NCI-H345 treated with DMSO at 0.1 percent for 48 hours (cell line): ENCODE data around the gene CEPT1.

Source experiments
- DNase-seq: peaks from one replicate; lab custom pipeline; 2025; ENCODE audit not compliant: unreplicated experiment; lab: John Stamatoyannopoulos, UW

Gene CEPT1

DNA sequence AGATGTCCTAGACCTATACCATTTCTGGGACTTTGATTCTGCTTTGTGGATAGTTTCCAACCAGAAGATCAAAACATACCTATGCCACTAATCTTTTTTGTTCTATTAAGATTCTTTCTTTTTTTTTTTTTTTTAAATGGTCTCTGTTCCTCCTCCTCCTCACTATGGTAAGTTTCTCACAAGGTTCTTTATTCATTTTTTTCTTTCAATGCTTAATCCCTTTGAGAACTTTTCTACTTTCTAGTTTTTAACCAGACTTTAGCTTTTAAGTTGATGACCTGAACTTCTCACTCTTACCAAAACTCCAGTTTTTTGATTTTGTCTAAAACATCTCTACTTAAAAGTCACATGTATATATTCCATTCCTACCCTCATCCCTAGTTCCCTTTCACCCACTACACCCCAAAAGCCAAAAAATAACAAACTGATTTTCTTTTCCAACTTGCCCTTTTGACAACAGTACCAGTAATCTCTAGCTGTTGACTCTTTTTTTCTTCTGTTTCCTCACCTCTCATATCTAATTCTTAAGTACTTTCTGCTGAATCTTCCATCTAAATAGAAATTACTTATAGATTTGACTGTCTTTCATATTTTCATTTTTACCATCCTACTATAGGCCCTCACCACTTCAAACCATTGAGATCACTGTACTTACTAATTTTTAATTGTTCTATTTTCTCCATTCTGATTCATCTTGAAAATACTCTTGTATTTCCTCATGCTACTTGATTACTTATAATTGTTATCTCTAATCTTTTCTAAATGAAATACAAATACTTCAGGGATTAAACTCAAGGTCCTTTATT, 6.1 kb downstream of the CEPT1 start:
- no peak for DNase-seq

DNA sequence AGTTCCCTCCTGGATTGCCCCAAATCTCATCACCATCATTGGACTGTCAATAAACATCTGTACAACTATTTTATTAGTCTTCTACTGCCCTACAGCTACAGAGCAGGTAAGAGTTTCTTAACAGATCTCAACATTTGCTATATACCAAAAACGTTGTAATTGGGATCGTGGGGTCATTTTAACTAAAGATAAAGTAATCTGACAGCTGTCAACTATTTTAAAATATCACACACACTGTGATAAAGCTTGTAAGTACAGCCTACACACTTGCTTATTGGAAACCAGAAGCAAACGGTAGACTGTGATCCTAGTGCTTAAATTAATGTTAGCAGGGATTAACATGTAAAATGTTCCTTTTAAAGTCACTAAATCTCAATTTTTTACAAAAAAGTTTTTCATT, 7.9 kb downstream of the CEPT1 start:
- DNase-seq: no peak

DNA sequence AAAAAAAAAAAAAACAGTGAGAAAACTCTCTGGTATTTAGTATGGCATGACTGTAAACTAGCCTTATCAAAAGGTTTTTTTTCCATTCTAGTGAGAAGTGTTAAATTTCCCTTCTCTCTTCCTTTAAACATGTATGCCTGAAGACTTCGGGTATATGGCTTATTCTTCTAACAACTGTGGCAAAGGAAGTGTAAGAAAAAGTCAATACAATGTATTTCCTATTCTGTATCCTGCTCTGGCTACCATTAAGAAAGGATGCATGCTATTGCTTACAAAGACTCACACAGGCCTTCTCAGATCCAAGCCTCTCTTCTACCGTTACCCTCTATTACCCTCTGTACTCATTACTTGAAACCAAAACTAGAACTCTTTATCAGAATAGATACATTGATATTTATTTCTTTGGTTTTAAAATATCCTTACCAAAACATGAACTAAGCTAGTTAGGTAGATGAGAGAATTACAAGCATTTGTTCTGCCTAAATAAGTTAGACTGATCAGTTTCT, 8.4 kb downstream of the CEPT1 start:
- no peak for DNase-seq

DNA sequence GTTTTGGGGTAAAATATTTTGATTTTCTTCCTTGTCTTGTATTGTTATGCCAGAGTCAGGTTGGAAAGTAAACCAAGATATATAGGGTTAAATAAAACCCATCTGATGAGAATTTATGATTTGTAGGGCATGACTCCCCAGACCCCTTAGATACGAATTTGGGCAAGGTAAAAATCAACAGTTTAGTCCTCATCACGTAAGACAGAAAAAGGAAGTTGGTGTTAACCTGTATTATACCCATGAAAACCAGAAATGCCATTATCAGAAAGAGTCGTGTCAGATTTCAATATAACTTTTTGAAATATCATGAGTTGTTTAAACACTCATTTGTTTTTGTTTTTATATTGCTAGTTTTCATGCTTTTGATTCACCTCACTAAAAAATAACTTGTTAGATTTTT, 11.8 kb downstream of the CEPT1 start:
- DNase-seq: no peak

DNA sequence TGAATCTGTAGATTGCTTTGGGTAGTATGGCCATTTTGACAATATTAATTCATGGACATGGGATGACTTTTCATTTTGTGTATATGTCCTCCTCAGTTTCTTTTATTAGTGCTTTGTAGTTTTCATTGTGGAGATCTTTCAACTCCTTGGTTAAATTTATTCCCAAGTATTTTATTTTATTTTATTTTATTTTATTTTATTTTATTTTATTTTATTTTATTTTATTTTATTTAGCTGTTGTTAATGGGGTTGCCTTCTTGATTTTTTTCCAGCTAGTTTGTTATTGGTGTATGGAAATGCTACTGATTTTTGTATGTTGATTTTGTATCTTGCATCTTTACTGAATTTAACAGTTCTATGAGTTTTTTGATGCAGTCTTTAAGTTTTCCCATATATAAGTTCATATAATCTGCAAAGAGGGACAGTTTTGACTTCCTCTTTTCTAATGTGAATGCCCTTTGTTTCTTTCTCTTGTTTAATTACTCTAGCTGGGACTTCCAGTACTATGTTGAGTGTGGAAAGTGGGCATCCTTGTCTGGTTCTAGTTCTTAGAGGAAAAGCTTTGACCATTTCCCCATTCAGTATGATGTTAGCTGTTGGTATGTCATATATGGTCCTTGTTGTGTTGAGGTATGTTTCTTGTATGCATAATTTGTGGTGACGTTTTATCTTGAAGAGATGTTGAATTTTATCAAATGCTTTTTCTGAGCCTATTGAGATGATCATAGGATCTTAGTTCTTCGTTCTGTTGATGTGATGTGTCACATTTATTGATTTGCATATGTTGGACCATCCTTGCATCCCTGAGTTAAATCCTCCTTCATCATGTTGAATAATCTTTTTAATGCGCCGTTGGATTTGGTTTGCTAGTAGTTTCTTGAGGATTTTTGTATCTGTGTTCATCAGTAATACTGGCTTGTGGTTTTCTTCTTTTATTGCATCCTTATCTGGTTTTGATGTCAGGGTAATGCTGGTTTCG, 14.3 kb downstream of the CEPT1 start:
- no peak for DNase-seq

DNA sequence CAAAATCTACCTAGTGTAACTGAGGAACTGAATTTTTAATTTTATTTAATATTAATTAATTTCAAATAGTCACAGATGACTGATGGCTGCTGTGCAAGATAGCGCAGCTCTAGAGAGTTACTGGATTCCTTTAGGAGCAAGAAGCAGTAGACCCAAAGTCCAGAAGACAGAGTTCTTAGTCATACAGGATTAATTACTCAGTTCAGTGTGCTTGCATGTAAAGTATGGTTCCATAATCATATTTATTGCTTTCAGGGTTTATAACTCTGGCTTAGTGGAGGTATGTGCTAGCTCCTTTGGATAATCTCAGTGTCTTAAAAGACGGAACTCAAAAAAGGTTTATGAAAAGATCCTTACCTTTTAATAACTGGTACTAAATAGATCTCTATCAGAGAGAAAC, 17.4 kb downstream of the CEPT1 start:
- no peak for DNase-seq

DNA sequence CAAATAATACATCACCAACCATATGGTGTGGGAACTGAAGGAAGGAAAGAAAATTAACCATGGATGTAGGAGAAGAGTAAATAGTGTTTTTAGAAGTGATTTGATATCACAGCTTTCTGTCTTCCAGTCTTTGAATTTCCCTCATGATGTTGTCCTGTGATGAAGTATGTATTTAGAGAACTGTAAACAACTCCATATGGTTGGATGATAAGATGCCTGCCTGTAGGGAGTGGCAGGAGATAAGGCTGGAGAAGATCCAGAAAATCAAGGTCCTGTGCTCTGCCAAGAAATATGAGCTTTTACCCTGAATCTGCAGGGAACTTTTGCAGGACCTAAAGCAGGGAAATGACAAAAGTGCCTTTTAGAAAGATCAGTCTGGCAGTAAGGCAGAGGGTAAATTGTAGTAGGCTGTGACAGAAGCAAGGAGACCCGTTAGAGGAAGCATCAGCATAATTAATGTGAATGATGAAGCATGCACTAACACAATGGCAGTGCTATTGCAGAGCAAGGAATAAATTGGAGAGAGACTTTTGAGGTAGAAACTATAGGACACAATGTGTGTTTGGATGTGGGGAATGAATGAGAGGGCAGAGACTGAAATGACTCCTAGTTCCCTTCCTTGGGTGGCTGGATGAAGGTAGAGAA, 21.9 kb downstream of the CEPT1 start:
- DNase-seq: no peak

DNA sequence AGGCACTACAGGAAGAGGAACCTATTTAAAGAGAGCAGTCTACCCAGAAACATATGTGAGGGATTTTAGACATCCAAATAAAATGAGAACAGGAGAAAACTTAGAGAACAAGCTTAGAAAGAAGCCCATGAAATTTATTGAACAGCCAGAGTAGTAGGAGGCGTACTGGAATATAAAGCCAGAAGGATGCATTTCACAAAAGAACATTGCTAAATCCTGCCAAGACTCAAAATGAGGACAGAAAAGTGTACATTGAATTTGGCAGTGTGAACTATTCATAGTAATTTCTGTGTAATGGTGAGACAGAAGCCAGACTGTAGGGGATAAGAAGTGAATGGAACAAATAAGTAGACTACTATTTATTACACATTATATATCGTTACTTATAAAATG, 22.5 kb downstream of the CEPT1 start:
- no peak for DNase-seq

DNA sequence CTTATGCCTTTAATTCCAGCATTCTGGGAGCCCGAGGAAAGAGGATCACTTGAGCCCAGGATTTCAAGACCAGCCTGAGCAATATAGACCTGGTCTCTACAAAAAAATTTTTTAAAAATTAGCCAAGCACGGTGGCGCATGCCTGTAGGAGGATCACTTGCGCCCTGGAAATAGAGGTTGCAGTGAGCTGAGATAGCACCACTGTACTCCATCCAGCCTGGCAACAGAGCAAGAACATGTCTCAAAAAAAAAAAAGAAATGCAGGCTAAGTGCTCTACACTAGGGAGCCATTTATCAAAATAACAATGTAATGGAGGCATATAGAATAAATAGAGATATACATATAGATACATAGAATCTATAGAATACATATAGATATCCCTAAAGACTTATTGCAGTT, 23.3 kb downstream of the CEPT1 start:
- DNase-seq: no peak

DNA sequence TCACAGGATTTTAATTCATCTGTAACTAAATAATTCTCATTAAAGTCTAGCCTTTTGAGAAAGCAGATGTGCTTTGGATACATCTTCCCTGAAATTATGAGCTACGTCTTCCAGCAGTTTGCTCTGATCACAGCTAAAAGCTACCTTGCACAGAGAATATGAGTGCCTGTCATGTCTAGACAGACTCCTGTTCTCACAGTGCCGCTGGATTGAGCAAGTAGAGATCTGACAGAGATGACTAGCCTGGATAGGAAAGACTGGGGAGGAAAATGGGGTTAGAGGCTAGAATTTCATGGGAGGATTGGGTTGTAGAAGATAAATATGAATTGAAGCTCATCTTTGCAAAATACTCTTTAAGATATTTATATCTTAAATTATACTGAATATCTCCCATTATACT, 24.1 kb downstream of the CEPT1 start:
- DNase-seq: no peak

DNA sequence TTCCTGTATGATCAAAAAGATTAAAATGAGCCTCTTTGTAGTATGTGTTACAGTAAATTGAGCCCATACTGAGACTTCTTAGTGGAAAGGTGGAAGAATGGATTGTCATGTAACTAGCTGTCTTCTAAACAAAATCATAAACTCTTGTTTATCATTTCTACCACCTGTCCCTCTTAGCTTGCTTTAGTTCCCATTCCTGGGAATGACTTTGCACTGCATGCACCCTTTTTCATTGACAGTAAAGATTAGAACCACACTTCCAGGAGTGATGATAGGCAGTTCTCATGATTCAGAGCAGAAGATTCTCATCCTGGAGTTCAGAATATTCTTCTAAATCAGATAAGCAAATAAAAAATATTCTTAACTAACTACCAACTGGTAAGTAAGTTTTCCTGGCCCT, 32.4 kb downstream of the CEPT1 start:
- DNase-seq: no peak

DNA sequence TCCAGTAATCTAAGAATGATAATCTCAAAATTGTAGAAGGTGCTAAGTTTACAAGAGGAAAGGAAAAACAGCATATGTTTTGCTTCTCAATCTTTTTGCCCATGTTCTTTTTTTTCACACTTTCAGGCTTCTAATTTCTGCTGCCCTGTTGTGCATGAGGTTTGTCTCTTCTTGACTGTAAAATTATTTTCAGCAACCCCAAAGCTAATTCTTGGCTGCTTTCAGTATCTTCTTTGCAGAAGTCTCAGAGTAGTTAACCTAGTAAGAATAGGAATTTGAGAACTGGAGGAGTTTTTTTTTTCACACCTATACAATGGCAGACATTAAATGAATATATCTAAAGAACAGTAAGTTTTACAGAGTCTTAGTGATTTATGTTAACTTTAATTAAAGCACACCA, 34.0 kb downstream of the CEPT1 start:
- DNase-seq: no peak

DNA sequence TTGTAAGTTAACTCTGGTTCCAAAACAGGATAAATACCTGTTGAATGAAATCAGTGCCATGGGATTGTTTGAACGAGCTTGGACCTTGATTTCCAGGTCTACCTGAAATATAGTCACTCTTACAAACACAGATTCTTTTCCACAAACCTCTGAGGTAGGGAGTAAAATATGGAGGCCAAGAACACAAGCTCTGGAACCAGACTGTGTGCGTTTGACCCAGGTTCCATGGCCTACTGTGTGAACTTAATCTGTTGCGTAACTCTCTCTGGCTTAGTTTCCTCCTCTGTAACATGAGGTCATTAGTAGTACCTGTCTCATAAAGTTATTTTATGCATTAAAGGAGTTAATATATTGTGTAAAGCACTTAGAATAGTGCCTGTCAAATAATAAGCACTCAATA, 35.3 kb downstream of the CEPT1 start:
- no peak for DNase-seq

DNA sequence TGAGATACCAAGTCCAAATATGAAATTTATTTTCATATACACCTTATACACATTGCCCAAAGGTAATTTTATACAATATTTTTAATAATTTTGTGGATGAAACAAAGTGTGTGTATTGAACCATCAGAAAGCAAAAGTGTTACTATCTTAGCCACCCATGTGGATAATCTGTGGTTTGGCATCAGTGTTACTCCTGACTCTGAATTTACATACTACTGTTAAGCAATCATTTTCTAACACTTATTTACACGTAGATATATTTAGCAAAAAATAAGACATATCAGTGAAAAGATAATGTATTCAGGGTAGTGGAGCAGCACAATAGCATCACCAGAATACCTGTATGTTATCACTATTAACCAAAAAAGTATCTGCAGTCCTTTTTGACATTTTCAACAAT, 36.7 kb downstream of the CEPT1 start:
- DNase-seq: no peak

DNA sequence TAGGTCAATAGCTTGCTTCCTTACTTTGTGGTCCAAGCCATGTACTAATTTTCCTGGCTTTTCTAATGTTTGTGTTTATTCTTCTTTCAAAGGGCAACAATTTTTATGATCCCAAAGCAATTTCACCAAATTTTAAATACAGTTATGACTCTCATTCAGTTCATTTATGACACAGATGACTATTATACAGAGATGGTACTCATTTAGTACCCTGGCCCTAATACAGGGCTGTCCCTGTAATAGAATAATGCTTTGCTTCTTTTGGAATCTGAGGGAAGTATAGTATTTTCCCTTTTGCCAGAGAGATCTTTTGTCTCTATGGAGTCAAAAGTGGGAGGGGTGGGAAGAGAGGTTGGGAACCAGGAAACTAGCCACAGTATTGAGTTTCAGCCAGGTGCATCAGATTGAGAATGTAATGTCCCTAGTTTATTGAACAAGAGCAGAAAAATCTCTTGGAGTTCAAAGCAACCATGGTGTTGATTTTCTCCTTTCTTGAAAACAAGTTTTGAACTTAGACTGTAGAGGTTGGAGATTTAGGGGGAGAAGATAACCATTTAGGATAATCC, 40.0 kb downstream of the CEPT1 start:
- DNase-seq: no peak

DNA sequence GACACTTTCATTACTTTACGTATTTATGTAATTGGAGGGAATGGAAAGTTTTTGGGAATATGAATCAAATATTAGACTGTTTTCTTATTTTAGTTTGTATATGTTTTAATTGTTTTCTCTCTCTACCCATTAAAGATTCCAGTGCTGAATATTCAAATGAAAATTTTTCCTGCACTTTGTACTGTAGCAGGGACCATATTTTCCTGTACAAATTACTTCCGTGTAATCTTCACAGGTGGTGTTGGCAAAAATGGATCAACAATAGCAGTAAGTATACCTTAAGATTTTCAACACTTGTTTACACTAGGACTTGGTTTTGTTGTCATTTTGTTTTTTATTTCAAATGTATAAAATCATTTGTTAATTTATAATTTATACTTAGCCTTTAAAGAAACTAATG, 42.0 kb downstream of the CEPT1 start:
- DNase-seq: no peak

DNA sequence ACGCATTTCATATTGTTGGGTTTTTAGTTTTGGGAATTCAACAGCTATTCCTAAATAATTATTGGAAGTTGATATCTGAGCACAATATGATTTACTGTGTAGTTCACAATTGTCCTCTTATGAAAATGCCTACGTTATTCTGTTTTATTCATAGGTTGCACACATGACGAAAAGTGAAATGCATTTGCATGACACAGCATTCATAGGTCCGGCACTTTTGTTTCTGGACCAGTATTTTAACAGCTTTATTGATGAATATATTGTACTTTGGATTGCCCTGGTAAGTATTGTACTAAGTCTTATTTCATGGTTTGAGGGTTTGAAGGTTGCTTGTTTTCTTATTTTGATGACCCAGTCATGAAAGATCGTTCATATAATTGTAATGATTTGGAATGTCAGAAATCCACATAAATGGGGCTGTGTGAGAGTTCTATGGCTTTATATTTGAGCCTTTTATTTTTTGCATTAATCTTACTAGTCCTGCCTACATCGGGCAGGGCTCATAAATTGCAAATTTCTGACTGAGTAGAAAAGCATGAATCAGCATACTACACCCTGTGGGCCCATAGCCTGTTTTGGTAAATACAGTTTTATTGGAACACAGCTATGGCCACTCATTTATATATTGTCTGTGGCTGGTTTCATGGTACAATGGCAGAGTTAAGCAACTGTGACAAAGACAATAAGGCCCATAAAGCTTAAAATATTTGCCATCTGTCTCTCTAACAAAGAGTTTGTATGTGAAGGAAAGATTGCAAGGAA, 43.5 kb downstream of the CEPT1 start:
- DNase-seq: no peak

DNA sequence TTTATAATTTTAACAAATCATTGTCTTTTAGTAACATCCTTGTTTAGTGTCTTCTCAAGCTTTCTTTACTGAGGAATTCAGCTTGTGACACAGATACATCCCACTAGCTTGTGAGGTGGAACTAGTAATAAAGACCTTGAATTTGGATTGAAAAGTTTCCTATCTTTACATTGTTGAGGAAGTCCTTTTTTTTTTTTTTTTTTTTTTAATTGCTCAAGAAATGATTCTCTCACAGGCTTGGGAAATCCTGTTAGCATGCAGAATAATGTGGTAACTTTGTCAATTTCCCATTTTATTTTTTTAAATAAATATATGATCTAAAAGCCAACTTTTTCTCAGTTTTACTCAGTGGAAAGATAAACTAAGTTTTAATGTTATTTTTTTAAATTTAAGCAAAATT, 44.6 kb downstream of the CEPT1 start:
- no peak for DNase-seq

DNA sequence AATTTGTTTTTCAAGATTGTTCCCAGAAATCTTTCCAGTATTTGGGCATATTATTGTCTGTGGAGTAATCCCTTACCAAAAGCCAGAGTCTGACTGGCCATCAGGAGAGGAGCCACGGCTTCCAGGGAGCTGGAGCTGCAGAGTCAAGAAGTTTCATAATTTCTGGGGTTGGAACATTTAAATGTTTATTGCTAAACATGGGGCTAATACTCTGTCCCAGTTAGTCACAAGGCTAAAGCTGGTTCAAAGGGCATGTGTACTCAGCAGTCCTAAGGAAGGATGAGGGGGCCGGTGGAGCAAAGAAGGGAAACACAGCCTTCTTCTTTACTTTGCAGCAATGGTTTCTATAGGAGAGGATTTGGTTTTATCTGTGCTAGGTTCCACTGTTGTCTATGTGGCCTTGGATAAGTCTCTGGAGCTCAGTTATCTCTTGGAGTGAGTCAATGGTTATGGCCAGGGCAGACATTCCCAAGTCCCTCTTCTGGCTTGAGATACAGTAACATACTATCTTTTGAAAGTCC, 51.0 kb downstream of the CEPT1 start:
- DNase-seq: no peak

DNA sequence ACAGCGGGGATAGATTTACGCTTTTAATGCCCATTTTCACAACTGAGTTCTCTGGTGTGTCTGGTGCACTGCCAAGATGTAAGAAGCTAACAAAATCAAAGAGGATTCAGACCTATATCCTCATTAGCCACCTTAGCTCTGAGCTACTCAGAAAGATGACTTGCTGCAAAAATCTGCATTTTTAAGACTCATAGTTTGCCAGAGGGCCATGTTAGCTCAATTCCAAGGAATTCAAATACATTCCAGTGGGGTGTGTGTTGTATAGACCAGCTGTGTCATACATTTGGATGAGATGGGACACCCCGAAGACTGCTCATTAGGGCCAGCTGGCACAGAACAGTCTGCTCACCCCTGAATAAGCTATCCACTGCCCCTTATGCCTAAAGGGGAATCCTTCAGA, 51.5 kb downstream of the CEPT1 start:
- DNase-seq: no peak
